ENCODE data around the gene HOXA4. TPM values are rescaled to one million over a fixed set of nuclear protein-coding genes. Genes with fewer than 3 reads are reported as not detected.

HOXA4 gene
- total RNA-seq, 1 donor from 2014 or later, result not detected

GRCh38 chr7:27101171-27101956 lies 29.2 kb downstream of the HOXA4 start:
- H3K4me1 Mint-ChIP-seq (ENCODE audit: unreplicated experiment), result peaks cover 19% of the 10 kb centered on the region
- H3K27me3 Mint-ChIP-seq (ENCODE audit: unreplicated experiment), result peaks cover 97% of the 10 kb centered on the region
- H3K4me3 Mint-ChIP-seq (ENCODE audit: unreplicated experiment), result peak overlapping the region; percentile 53
- no peak overlapping the region for H3K27ac Mint-ChIP-seq (ENCODE audit: unreplicated experiment)
- H3K9me3 Mint-ChIP-seq (ENCODE audit: unreplicated experiment), result no peaks in the 10 kb centered on the region
- H3K36me3 Mint-ChIP-seq (ENCODE audit: unreplicated experiment), result peaks cover 3% of the 10 kb centered on the region
- TF ChIP-seq CTCF (IDR thresholded peaks at IDR 0.05), result no peak
- no peak for DNase-seq (ENCODE audit: extremely low spot score, unreplicated experiment)

GRCh38 chr7:27100694-27101170 lies 29.8 kb downstream of the HOXA4 start:
- H3K4me3 Mint-ChIP-seq (ENCODE audit: unreplicated experiment), result no peak overlapping the region
- no peak overlapping the region for H3K27ac Mint-ChIP-seq (ENCODE audit: unreplicated experiment)
- no peak for TF ChIP-seq CTCF (IDR thresholded peaks at IDR 0.05)
- H3K36me3 Mint-ChIP-seq (ENCODE audit: unreplicated experiment), result peaks cover 3% of the 10 kb centered on the region
- H3K9me3 Mint-ChIP-seq (ENCODE audit: unreplicated experiment), result no peaks in the 10 kb centered on the region
- peaks cover 94% of the 10 kb centered on the region for H3K27me3 Mint-ChIP-seq (ENCODE audit: unreplicated experiment)
- no peak for DNase-seq (ENCODE audit: extremely low spot score, unreplicated experiment)
- peaks cover 20% of the 10 kb centered on the region for H3K4me1 Mint-ChIP-seq (ENCODE audit: unreplicated experiment)

- H3K27me3 Mint-ChIP-seq (ENCODE audit: unreplicated experiment), result peaks cover 94% of the 10 kb centered on the region
- peaks cover 21% of the 10 kb centered on the region for H3K4me1 Mint-ChIP-seq (ENCODE audit: unreplicated experiment)
- H3K27ac Mint-ChIP-seq (ENCODE audit: unreplicated experiment), result no peak overlapping the region
Observed at GRCh38 chr7:27099453-27100370, 30.8 kb downstream of the HOXA4 start.

GRCh38 chr7:27098578-27099451 lies 31.7 kb downstream of the HOXA4 start:
- H3K36me3 Mint-ChIP-seq (ENCODE audit: unreplicated experiment), result peaks cover 3% of the 10 kb centered on the region
- H3K4me1 Mint-ChIP-seq (ENCODE audit: unreplicated experiment), result peaks cover 21% of the 10 kb centered on the region
- H3K27ac Mint-ChIP-seq (ENCODE audit: unreplicated experiment), result no peak overlapping the region
- peaks cover 94% of the 10 kb centered on the region for H3K27me3 Mint-ChIP-seq (ENCODE audit: unreplicated experiment)
- no peak for DNase-seq (ENCODE audit: extremely low spot score, unreplicated experiment)
- H3K9me3 Mint-ChIP-seq (ENCODE audit: unreplicated experiment), result no peaks in the 10 kb centered on the region
- no peak for TF ChIP-seq CTCF (IDR thresholded peaks at IDR 0.05)
- no peak overlapping the region for H3K4me3 Mint-ChIP-seq (ENCODE audit: unreplicated experiment)

More at GRCh38 chr7:27099453-27100370, 30.8 kb downstream of the HOXA4 start:
- no peak for DNase-seq (ENCODE audit: extremely low spot score, unreplicated experiment)
- no peaks in the 10 kb centered on the region for H3K9me3 Mint-ChIP-seq (ENCODE audit: unreplicated experiment)
- TF ChIP-seq CTCF (IDR thresholded peaks at IDR 0.05), result no peak
- H3K4me3 Mint-ChIP-seq (ENCODE audit: unreplicated experiment), result no peak overlapping the region
- peaks cover 3% of the 10 kb centered on the region for H3K36me3 Mint-ChIP-seq (ENCODE audit: unreplicated experiment)
